Peyer's patch (tissue), 4 donors: ENCODE results near the gene LMO1.

Experiments used
- CTCF ChIP-seq, 6 experiments: fragments of 450-650 bp in 4 of 6; fragments of 200-600 bp in 2 of 6; sonication (generic) in 1 of 6; IDR thresholded peaks; one replicate each; pipeline ENCODE4 v1.5.1; 2017 to 2019; ENCODE audit warnings: antibody characterized with exemption in 6 of 6, mild to moderate bottlenecking in 3 of 6, moderate library complexity in 1 of 6
- POLR2A ChIP-seq, 2 donors: fragments of 450-650 bp; IDR thresholded peaks; one replicate each; pipeline ENCODE4 v1.5.1; 2017; ENCODE audit warnings: antibody characterized with exemption in 2 of 2, mild to moderate bottlenecking in 2 of 2, moderate library complexity in 2 of 2

- TF ChIP-seq CTCF (IDR thresholded peaks at IDR 0.05): no peak
- TF ChIP-seq POLR2A (IDR thresholded peaks at IDR 0.05): no peak
Observed at GRCh38 chr11:8239040-8239439, 24.6 kb downstream of the LMO1 start.
